Liver (tissue), 9 donors: ENCODE results near the gene CCNI2. TPM values are rescaled to one million over a fixed set of nuclear protein-coding genes. Genes with fewer than 3 reads are reported as not detected.

Source experiments
- DNase-seq: peaks from one replicate; pipeline ENCODE4 v3.0.0-alpha.2; 2017; ENCODE audit warnings: low spot score
- H3K27ac ChIP-seq, 2 donors: one replicate each; pipeline ENCODE4 v1.7.0; 2013; ENCODE audit warnings: inconsistent platforms in 2 of 2, low read length in 2 of 2, control low read depth in 1 of 2, low read depth in 1 of 2, mild to moderate bottlenecking in 1 of 2
- H3K27me3 ChIP-seq, 4 donors: one replicate each; pipeline versions ENCODE4 v1.6.1 to v1.7.0; 2013; ENCODE audit warnings: low read length in 3 of 4, inconsistent platforms in 1 of 4, mild to moderate bottlenecking in 1 of 4, moderate library complexity in 1 of 4; ENCODE audit not compliant: control insufficient read depth in 4 of 4, insufficient read depth in 4 of 4
- H3K36me3 ChIP-seq, 4 donors: one replicate each; pipeline versions ENCODE4 v1.6.1 to v1.7.0; 2013; ENCODE audit warnings: low read length in 3 of 4, mild to moderate bottlenecking in 3 of 4, low read depth in 1 of 4, moderate library complexity in 1 of 4; ENCODE audit not compliant: control insufficient read depth in 4 of 4, insufficient read depth in 3 of 4
- H3K4me1 ChIP-seq, 4 donors: one replicate each; pipeline versions ENCODE4 v1.6.1 to v1.7.0; 2013; ENCODE audit warnings: low read length in 3 of 4, mild to moderate bottlenecking in 3 of 4, moderate library complexity in 1 of 4; ENCODE audit not compliant: control insufficient read depth in 4 of 4, insufficient read depth in 4 of 4
- H3K4me3 ChIP-seq, 3 donors: one replicate each; pipeline versions ENCODE4 v1.6.1 to v1.7.0; 2013; ENCODE audit warnings: low read length in 3 of 3, control low read depth in 1 of 3, low read depth in 1 of 3, mild to moderate bottlenecking in 1 of 3
- H3K9ac ChIP-seq, 2 donors: one replicate each; pipeline ENCODE4 v1.7.0; 2013; ENCODE audit warnings: low read length in 2 of 2, mild to moderate bottlenecking in 2 of 2, moderate library complexity in 2 of 2, control low read depth in 1 of 2, low read depth in 1 of 2
- H3K9me3 ChIP-seq, 4 donors: one replicate each; pipeline versions ENCODE4 v1.6.1 to v1.7.0; 2013; ENCODE audit warnings: low read length in 3 of 4; ENCODE audit not compliant: control insufficient read depth in 4 of 4
- CTCF ChIP-seq: fragments of 150-350 bp; IDR thresholded peaks from 2 replicates; pipeline ENCODE4 v1.5.1; 2017; ENCODE audit warnings: improper control_type of control experiment, low read depth, low read length; ENCODE audit not compliant: missing input control
- EGR1 ChIP-seq, 2 donors: IDR thresholded peaks; 2 replicates each; pipeline ENCODE4 v1.6.1; 2016 to 2018; ENCODE audit warnings: antibody characterized with exemption in 2 of 2, low read depth in 2 of 2
- FOXA1 ChIP-seq: IDR thresholded peaks from 2 replicates; pipeline ENCODE4 v1.6.1; 2016; ENCODE audit warnings: antibody characterized with exemption
- FOXA2 ChIP-seq: IDR thresholded peaks from 2 replicates; pipeline ENCODE4 v1.6.1; 2016; ENCODE audit warnings: antibody characterized with exemption
- GABPA ChIP-seq, 2 donors: IDR thresholded peaks in 1 of 2; conservative IDR thresholded peaks in 1 of 2; 2 replicates each; pipeline ENCODE4 v1.6.1; 2016; ENCODE audit warnings: antibody characterized with exemption in 2 of 2, mild to moderate bottlenecking in 1 of 2, moderate library complexity in 1 of 2
- HNF4A ChIP-seq, 2 donors: conservative IDR thresholded peaks; 2 replicates each; pipeline ENCODE4 v1.6.1; 2016; ENCODE audit warnings: antibody characterized with exemption in 2 of 2, mild to moderate bottlenecking in 2 of 2
- HNF4G ChIP-seq: IDR thresholded peaks from 2 replicates; pipeline ENCODE4 v1.6.1; 2016; ENCODE audit warnings: antibody characterized with exemption
- JUND ChIP-seq, 2 donors: IDR thresholded peaks; 2 replicates each; pipeline ENCODE4 v1.6.1; 2016; ENCODE audit warnings: antibody characterized with exemption in 2 of 2
- NR2F2 ChIP-seq: IDR thresholded peaks from 2 replicates; pipeline ENCODE4 v1.6.1; 2016; ENCODE audit warnings: antibody characterized with exemption
- RXRA ChIP-seq, 2 donors: IDR thresholded peaks; 2 replicates each; pipeline ENCODE4 v1.6.1; 2017 to 2018; ENCODE audit warnings: antibody characterized with exemption in 2 of 2, mild to moderate bottlenecking in 1 of 2
- SP1 ChIP-seq: IDR thresholded peaks from 2 replicates; pipeline ENCODE4 v1.6.1; 2018; ENCODE audit warnings: antibody characterized with exemption, mild to moderate bottlenecking
- TAF1 ChIP-seq: conservative IDR thresholded peaks from 2 replicates; pipeline ENCODE4 v1.6.1; 2016; ENCODE audit warnings: antibody characterized with exemption, mild to moderate bottlenecking
- ZBTB33 ChIP-seq: IDR thresholded peaks from 2 replicates; pipeline ENCODE4 v1.6.1; 2016; ENCODE audit warnings: antibody characterized with exemption
- WGBS: extraction: QIAGEN DNeasy Blood & Tissue Kit; methylation state at CpG from one replicate; pipeline ENCODE4 v1.1.7; 2013; 5-methylcytosine and 5-hydroxymethylcytosine counted together
- polyA plus RNA-seq, 2 donors: library from polyadenylated mRNA; stranded (reverse) in 1 of 2; unstranded in 1 of 2; fragments of 200-250 nt in 1 of 2; fragments of >200 nt in 1 of 2; fragmentation: Nextera tagmentation in 1 of 2; extraction: Ambion mirVana in 1 of 2; gene quantifications; one replicate each; pipeline versions ENCODE4 v1.2.1 to v1.2.3, GENCODE V29; 2013 to 2015
- total RNA-seq, 2 donors: library from RNA; depleted of rRNA; stranded (reverse); fragments of >200 nt; gene quantifications; one replicate each; pipeline ENCODE4 v1.2.3, GENCODE V29; 2014
- TF ChIP-seq, protein P1 (sequence below): IDR thresholded peaks from 2 replicates; pipeline ENCODE4 v1.6.1; 2016; ENCODE audit warnings: antibody characterized with exemption
- TF ChIP-seq, protein P2 (sequence below): IDR thresholded peaks from 2 replicates; pipeline ENCODE4 v1.6.1; 2016; ENCODE audit warnings: antibody characterized with exemption
- TF ChIP-seq, protein P3 (sequence below): IDR thresholded peaks from 2 replicates; pipeline ENCODE4 v1.6.1; 2016; ENCODE audit warnings: antibody characterized with exemption, mild to moderate bottlenecking
- donor health status: healthy.
- donor health status: healthy.
- donor health status: healthy.
- donor health status: healthy.
- donor health status: healthy.

CCNI2 gene
- total and polyA plus RNA-seq, 4 donors: 0.02 to 0.57 (median 0.11) TPM

DNA sequence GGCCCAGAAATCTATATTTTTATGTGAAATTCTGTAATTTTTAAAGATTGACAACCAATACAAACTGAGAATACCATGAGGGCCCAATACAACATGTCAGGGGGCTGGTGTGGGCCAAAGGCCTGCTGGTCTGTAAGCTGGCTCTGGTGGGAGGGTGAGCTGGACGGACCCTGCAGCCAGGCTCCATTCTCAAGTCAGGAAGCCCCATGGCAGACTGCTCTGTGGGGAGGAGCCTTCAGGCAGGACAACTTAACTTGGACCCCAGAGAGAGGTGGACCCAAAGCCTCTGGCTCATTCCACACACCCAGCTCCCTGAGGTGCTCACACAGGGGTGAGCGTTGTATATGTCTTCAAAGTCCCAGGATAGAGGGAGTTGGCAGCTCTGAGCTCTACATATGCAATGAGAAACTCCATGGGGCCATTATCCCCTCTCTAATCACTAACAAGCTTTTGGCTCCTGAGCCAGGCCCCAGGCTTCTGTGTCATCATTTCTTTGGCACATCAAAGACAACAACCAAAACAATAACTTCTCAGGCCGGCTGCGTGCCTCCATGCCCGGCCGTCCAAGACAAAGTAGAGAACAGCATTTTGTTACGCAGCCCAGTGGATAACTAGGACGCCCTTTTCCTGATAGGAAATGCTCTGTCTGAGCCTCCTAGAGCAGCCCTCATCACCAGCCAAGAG, 23.4 kb downstream of the CCNI2 start:
- no peaks in the 10 kb centered on the region for H3K36me3 ChIP-seq
- TF ChIP-seq, protein P1, sequence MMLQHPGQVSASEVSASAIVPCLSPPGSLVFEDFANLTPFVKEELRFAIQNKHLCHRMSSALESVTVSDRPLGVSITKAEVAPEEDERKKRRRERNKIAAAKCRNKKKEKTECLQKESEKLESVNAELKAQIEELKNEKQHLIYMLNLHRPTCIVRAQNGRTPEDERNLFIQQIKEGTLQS: no peak
- TF ChIP-seq TAF1: no peak
- no peak for TF ChIP-seq EGR1 (IDR thresholded peaks at IDR 0.05; ENCODE audit: low read depth in 2 of 2)
- TF ChIP-seq HNF4A (conservative IDR thresholded peaks at IDR 0.05): no peak
- no peak for TF ChIP-seq CTCF
- no peak for TF ChIP-seq FOXA1
- no peak for TF ChIP-seq NR2F2
- TF ChIP-seq SP1: no peak
- TF ChIP-seq FOXA2: no peak
- no peak for TF ChIP-seq JUND (IDR thresholded peaks at IDR 0.05)
- TF ChIP-seq RXRA (IDR thresholded peaks at IDR 0.05): no peak
- TF ChIP-seq, protein P2, sequence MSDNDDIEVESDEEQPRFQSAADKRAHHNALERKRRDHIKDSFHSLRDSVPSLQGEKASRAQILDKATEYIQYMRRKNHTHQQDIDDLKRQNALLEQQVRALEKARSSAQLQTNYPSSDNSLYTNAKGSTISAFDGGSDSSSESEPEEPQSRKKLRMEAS: no peak
- no peak for TF ChIP-seq HNF4G
- no peak for TF ChIP-seq ZBTB33
- no peak for TF ChIP-seq GABPA (IDR thresholded peaks at IDR 0.05 in 1 of 2, conservative IDR thresholded peaks at IDR 0.05 in 1 of 2)
- TF ChIP-seq, protein P3, sequence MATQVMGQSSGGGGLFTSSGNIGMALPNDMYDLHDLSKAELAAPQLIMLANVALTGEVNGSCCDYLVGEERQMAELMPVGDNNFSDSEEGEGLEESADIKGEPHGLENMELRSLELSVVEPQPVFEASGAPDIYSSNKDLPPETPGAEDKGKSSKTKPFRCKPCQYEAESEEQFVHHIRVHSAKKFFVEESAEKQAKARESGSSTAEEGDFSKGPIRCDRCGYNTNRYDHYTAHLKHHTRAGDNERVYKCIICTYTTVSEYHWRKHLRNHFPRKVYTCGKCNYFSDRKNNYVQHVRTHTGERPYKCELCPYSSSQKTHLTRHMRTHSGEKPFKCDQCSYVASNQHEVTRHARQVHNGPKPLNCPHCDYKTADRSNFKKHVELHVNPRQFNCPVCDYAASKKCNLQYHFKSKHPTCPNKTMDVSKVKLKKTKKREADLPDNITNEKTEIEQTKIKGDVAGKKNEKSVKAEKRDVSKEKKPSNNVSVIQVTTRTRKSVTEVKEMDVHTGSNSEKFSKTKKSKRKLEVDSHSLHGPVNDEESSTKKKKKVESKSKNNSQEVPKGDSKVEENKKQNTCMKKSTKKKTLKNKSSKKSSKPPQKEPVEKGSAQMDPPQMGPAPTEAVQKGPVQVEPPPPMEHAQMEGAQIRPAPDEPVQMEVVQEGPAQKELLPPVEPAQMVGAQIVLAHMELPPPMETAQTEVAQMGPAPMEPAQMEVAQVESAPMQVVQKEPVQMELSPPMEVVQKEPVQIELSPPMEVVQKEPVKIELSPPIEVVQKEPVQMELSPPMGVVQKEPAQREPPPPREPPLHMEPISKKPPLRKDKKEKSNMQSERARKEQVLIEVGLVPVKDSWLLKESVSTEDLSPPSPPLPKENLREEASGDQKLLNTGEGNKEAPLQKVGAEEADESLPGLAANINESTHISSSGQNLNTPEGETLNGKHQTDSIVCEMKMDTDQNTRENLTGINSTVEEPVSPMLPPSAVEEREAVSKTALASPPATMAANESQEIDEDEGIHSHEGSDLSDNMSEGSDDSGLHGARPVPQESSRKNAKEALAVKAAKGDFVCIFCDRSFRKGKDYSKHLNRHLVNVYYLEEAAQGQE: no peak
- peaks cover 0 to 5% (median 0%) of the 10 kb centered on the region in 4 donors for H3K4me1 ChIP-seq
- no peak overlapping the region for H3K9ac ChIP-seq
- H3K4me3 ChIP-seq: no peak overlapping the region
- H3K9me3 ChIP-seq: no peaks in the 10 kb centered on the region
- no peak for DNase-seq
- no peaks in the 10 kb centered on the region for H3K27me3 ChIP-seq
- no peak overlapping the region for H3K27ac ChIP-seq
- 91% methylated on average over 8 of the region's 8 CpGs for WGBS
